Common myeloid progenitor, CD34-positive (primary cell): Measurements from ENCODE around the gene TLR10.

Experiments used
- CTCF ChIA-PET: fragments of 350-600 bp; sonication (Branson Sonifier 250); formaldehyde crosslinking; loops from one replicate; lab custom pipeline; 2021; ENCODE audit warnings: antibody characterized with exemption; lab: Charles Lee
- POLR2A ChIA-PET: fragments of 350-600 bp; sonication (Branson Sonifier 250); formaldehyde crosslinking; loops from one replicate; lab custom pipeline; 2021; ENCODE audit warnings: antibody characterized with exemption; lab: Charles Lee
- DNase-seq, 3 donors: peaks; one replicate each; pipeline versions ENCODE4 v3.0.0 to v3.0.0-alpha.2; 2013
- H3K27ac ChIP-seq, 2 experiments: 1 replicate in 1 of 2; 2 replicates in 1 of 2; pipeline ENCODE4 v1.7.0; 2013; ENCODE audit warnings: inconsistent platforms in 2 of 2, low read length in 2 of 2, mild to moderate bottlenecking in 2 of 2, low read depth in 1 of 2, moderate library complexity in 1 of 2; ENCODE audit not compliant: severe bottlenecking in 2 of 2, insufficient read depth in 1 of 2, poor library complexity in 1 of 2
- H3K27me3 ChIP-seq, 5 experiments: replicated peaks in 2 of 5; 1 replicate in 3 of 5; 2 replicates in 2 of 5; pipeline versions ENCODE4 v1.6.1 to v1.7.0; 2013; ENCODE audit warnings: low read length in 4 of 5, mild to moderate bottlenecking in 2 of 5, moderate library complexity in 2 of 5, inconsistent platforms in 1 of 5; ENCODE audit not compliant: insufficient read depth in 5 of 5, control insufficient read depth in 4 of 5
- H3K36me3 ChIP-seq, 4 experiments: 1 replicate in 2 of 4; 2 replicates in 2 of 4; pipeline versions ENCODE4 v1.6.1 to v1.7.0; 2013; ENCODE audit warnings: low read length in 3 of 4, control low read depth in 1 of 4, mild to moderate bottlenecking in 1 of 4; ENCODE audit not compliant: control insufficient read depth in 4 of 4, insufficient read depth in 4 of 4
- H3K4me1 ChIP-seq, 4 experiments: 1 replicate in 3 of 4; 2 replicates in 1 of 4; pipeline versions ENCODE4 v1.6.1 to v1.7.1; 2013; ENCODE audit warnings: low read length in 3 of 4, mild to moderate bottlenecking in 3 of 4, control low read depth in 1 of 4, inconsistent platforms in 1 of 4, moderate library complexity in 1 of 4; ENCODE audit not compliant: control insufficient read depth in 4 of 4, insufficient read depth in 4 of 4; ENCODE audit errors: control extremely low read depth in 1 of 4
- H3K4me3 ChIP-seq, 7 experiments: 1 replicate in 4 of 7; 2 replicates in 3 of 7; pipeline versions ENCODE4 v1.5.1 to v1.7.0; 2013; ENCODE audit warnings: mild to moderate bottlenecking in 7 of 7, low read length in 6 of 7, moderate library complexity in 6 of 7, inconsistent platforms in 2 of 7, low read depth in 2 of 7, control low read depth in 1 of 7; ENCODE audit not compliant: insufficient read depth in 4 of 7, control insufficient read depth in 1 of 7; ENCODE audit errors: extremely low read depth in 1 of 7
- H3K9me3 ChIP-seq, 5 experiments: 1 replicate in 4 of 5; 2 replicates in 1 of 5; pipeline versions ENCODE4 v1.6.1 to v1.7.1; 2013; ENCODE audit warnings: low read length in 4 of 5, mild to moderate bottlenecking in 2 of 5, inconsistent platforms in 1 of 5, low read depth in 1 of 5, moderate library complexity in 1 of 5; ENCODE audit not compliant: control insufficient read depth in 4 of 5, insufficient read depth in 2 of 5; ENCODE audit errors: control extremely low read depth in 1 of 5
- WGBS: methylation state at CpG from one replicate; pipeline ENCODE4 v1.1.5; 2013; ENCODE audit not compliant: insufficient coverage; 5-methylcytosine and 5-hydroxymethylcytosine counted together

The TLR10 gene

GRCh38 chr4:38788317-38788716, 5.5 kb upstream of the TLR10 start:
- CTCF ChIA-PET, result interaction anchor here (1.1 to 6.5 kb wide), 4 partner anchors 14 to 67 kb away, joined by 3 to 55 read pairs (median 11); partner anchors contain the start of gene TLR1
- POLR2A ChIA-PET, result no interaction called here
- Histone ChIP-seq H3K4me3 (no peak overlapping the region), H3K27me3 (no peaks in the 10 kb centered on the region), H3K27ac (no peak overlapping the region), H3K36me3 (peaks cover 0 to 3% (median 0%) of the 10 kb centered on the region in 4 experiments), H3K4me1 (peaks cover 0 to 25% (median 13%) of the 10 kb centered on the region in 4 experiments), H3K9me3 (peaks cover 0 to 5% (median 0%) of the 10 kb centered on the region in 5 experiments)
- DNase-seq, result no peak
- no CpG with 5 or more reads among the region's 1 CpG for WGBS

- 93% methylated on average over 2 of the region's 4 CpGs for WGBS
- H3K27me3 ChIP-seq, result no peaks in the 10 kb centered on the region
- POLR2A ChIA-PET, result no interaction called here
- CTCF ChIA-PET, result interaction anchor here (1.1 to 7.9 kb wide), 4 partner anchors 15 to 30 kb away, joined by 3 to 220 read pairs (median 37); partner anchors contain the start of gene TLR1
- peaks cover 0 to 3% (median 0%) of the 10 kb centered on the region in 4 experiments for H3K36me3 ChIP-seq
- H3K4me3 ChIP-seq, result no peak overlapping the region
- H3K27ac ChIP-seq, result no peak overlapping the region
- H3K9me3 ChIP-seq, result peaks cover 0 to 5% (median 0%) of the 10 kb centered on the region in 5 experiments
- peaks cover 0 to 27% (median 14%) of the 10 kb centered on the region in 4 experiments for H3K4me1 ChIP-seq
- DNase-seq, result no peak
Observed at GRCh38 chr4:38787693-38788092, 4.9 kb upstream of the TLR10 start.

GRCh38 chr4:38785901-38786402, 3.2 kb upstream of the TLR10 start:
- H3K9me3 ChIP-seq, result peaks cover 0 to 5% (median 0%) of the 10 kb centered on the region in 5 experiments
- peaks cover 0 to 25% (median 9%) of the 10 kb centered on the region in 4 experiments for H3K4me1 ChIP-seq
- WGBS, result 80% methylated on average over 2 of the region's 8 CpGs
- H3K36me3 ChIP-seq, result peaks cover 0 to 3% (median 0%) of the 10 kb centered on the region in 4 experiments
- CTCF ChIA-PET, result interaction anchor here (1.1 to 7.9 kb wide), 7 partner anchors 10 to 75 kb away, joined by 3 to 220 read pairs (median 4); partner anchors contain the start of gene TLR6
- no peak overlapping the region for H3K27ac ChIP-seq
- no peaks in the 10 kb centered on the region for H3K27me3 ChIP-seq
- peak in 2 of 3 donors; percentile 21 to 35 for DNase-seq
- POLR2A ChIA-PET, result no interaction called here
- no peak overlapping the region for H3K4me3 ChIP-seq

- ChIA-PET CTCF (interaction anchor here (1.1 to 7.9 kb wide), 6 partner anchors 10 to 76 kb away, joined by 3 to 220 read pairs (median 8); partner anchors contain the start of gene TLR6), POLR2A (no interaction called here)
- H3K27me3 ChIP-seq, result no peaks in the 10 kb centered on the region
- DNase-seq, result no peak
- WGBS, result 100% methylated on average over 4 of the region's 6 CpGs
- H3K27ac ChIP-seq, result no peak overlapping the region
- no peak overlapping the region for H3K4me3 ChIP-seq
- H3K9me3 ChIP-seq, result peaks cover 0 to 5% (median 0%) of the 10 kb centered on the region in 5 experiments
- peaks cover 0 to 3% (median 0%) of the 10 kb centered on the region in 4 experiments for H3K36me3 ChIP-seq
- H3K4me1 ChIP-seq, result peaks cover 0 to 24% (median 6%) of the 10 kb centered on the region in 4 experiments
Observed at GRCh38 chr4:38785041-38785790, 2.4 kb upstream of the TLR10 start.

GRCh38 chr4:38784141-38784540, 1.4 kb upstream of the TLR10 start:
- WGBS, result 100% methylated on average over 1 of the region's 4 CpGs
- H3K9me3 ChIP-seq, result no peaks in the 10 kb centered on the region
- H3K4me1 ChIP-seq, result peaks cover 0 to 24% (median 6%) of the 10 kb centered on the region in 4 experiments
- no peak for DNase-seq
- H3K27me3 ChIP-seq, result no peaks in the 10 kb centered on the region
- H3K36me3 ChIP-seq, result no peaks in the 10 kb centered on the region
- H3K27ac ChIP-seq, result no peak overlapping the region
- POLR2A ChIA-PET, result no interaction called here
- CTCF ChIA-PET, result interaction anchor here (0.7 to 7.9 kb wide), 7 partner anchors 11 to 90 kb away, joined by 3 to 220 read pairs (median 12); partner anchors contain the start of gene TLR6
- H3K4me3 ChIP-seq, result no peak overlapping the region

- H3K4me1 ChIP-seq, result peaks cover 0 to 24% (median 6%) of the 10 kb centered on the region in 4 experiments
- DNase-seq, result no peak
- H3K9me3 ChIP-seq, result no peaks in the 10 kb centered on the region
- H3K27me3 ChIP-seq, result no peaks in the 10 kb centered on the region
- ChIA-PET POLR2A (interaction anchor here (0.7 kb wide), 1 partner anchor 603 kb away, joined by 4 read pairs; no protein-coding TSS in a partner anchor), CTCF (interaction anchor here (0.9 to 7.9 kb wide), 18 partner anchors 10 to 719 kb away, joined by 3 to 220 read pairs (median 4); partner anchors contain the start of genes TLR1 and TLR6)
- 93% methylated on average over 6 of the region's 8 CpGs for WGBS
- no peak overlapping the region for H3K27ac ChIP-seq
- H3K36me3 ChIP-seq, result no peaks in the 10 kb centered on the region
- no peak overlapping the region for H3K4me3 ChIP-seq
Observed at GRCh38 chr4:38783109-38783460, 295 bp upstream of the TLR10 start.
